ENCODE results near the gene XYLT1. TPM values are rescaled to one million over a fixed set of nuclear protein-coding genes. Genes with fewer than 3 reads are reported as not detected.
A peak's percentile ranks its signal among the peaks of the same experiment; 100 is the strongest.

The XYLT1 gene
- total and polyA plus RNA-seq, 10 of the 15 experiments (the other 5 are each of a cell fraction or from before 2014, with no cell fraction given) = 0.88 to 14.8 (median 5.8) TPM

DNA sequence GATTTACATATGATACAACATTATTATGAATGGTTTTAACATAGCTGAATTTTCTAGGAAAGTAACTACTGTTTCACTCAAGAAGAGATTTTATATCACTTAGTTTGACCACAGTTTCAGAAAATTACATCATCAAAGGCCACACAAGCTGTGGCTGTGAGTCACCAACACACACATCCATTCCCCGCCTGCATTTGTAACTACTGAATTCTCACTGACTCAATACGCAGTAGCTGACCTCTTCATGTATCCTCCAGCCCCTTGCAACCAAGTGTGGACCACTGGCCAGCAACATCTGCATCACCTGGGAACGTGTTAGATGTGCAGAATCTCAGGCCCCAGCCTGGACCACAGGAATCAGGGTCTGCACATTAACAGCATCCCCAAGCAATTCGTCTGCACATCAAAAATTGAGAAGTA is 197.6 kb downstream of the XYLT1 start (continued):
- TF ChIP-seq, protein P1, sequence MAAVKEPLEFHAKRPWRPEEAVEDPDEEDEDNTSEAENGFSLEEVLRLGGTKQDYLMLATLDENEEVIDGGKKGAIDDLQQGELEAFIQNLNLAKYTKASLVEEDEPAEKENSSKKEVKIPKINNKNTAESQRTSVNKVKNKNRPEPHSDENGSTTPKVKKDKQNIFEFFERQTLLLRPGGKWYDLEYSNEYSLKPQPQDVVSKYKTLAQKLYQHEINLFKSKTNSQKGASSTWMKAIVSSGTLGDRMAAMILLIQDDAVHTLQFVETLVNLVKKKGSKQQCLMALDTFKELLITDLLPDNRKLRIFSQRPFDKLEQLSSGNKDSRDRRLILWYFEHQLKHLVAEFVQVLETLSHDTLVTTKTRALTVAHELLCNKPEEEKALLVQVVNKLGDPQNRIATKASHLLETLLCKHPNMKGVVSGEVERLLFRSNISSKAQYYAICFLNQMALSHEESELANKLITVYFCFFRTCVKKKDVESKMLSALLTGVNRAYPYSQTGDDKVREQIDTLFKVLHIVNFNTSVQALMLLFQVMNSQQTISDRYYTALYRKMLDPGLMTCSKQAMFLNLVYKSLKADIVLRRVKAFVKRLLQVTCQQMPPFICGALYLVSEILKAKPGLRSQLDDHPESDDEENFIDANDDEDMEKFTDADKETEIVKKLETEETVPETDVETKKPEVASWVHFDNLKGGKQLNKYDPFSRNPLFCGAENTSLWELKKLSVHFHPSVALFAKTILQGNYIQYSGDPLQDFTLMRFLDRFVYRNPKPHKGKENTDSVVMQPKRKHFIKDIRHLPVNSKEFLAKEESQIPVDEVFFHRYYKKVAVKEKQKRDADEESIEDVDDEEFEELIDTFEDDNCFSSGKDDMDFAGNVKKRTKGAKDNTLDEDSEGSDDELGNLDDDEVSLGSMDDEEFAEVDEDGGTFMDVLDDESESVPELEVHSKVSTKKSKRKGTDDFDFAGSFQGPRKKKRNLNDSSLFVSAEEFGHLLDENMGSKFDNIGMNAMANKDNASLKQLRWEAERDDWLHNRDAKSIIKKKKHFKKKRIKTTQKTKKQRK (IDR thresholded peaks at IDR 0.05; ENCODE audit: low read depth, low read length) = no peak
- no peak for TF ChIP-seq WRNIP1 (IDR thresholded peaks at IDR 0.05; ENCODE audit: borderline replicate concordance, low read depth, low read length)
- no peak for TF ChIP-seq ZNF207 (IDR thresholded peaks at IDR 0.05; ENCODE audit: borderline replicate concordance)
- no peak for TF ChIP-seq PAX8 (IDR thresholded peaks at IDR 0.05)
- peak; percentile 63; the same call in 1 of the 2 replicates for TF ChIP-seq JUND (IDR thresholded peaks at IDR 0.05; ENCODE audit: low read depth, low read length)
- TF ChIP-seq KDM1A (IDR thresholded peaks at IDR 0.05; ENCODE audit: borderline replicate concordance) = no peak
- peak in 1 of 2 experiments; percentile 61; a peak in 1 of 4 replicates for TF ChIP-seq EP300 (IDR thresholded peaks at IDR 0.05; ENCODE audit: borderline replicate concordance in 1 of 2, control insufficient read depth in 1 of 2, low read depth in 2 of 2, low read length in 2 of 2)
- TF ChIP-seq KLF5 (IDR thresholded peaks at IDR 0.05; ENCODE audit: partially characterized antibody) = no peak
- peak; percentile 63 for TF ChIP-seq DPF2 (IDR thresholded peaks at IDR 0.05)
- TF ChIP-seq, protein P2, sequence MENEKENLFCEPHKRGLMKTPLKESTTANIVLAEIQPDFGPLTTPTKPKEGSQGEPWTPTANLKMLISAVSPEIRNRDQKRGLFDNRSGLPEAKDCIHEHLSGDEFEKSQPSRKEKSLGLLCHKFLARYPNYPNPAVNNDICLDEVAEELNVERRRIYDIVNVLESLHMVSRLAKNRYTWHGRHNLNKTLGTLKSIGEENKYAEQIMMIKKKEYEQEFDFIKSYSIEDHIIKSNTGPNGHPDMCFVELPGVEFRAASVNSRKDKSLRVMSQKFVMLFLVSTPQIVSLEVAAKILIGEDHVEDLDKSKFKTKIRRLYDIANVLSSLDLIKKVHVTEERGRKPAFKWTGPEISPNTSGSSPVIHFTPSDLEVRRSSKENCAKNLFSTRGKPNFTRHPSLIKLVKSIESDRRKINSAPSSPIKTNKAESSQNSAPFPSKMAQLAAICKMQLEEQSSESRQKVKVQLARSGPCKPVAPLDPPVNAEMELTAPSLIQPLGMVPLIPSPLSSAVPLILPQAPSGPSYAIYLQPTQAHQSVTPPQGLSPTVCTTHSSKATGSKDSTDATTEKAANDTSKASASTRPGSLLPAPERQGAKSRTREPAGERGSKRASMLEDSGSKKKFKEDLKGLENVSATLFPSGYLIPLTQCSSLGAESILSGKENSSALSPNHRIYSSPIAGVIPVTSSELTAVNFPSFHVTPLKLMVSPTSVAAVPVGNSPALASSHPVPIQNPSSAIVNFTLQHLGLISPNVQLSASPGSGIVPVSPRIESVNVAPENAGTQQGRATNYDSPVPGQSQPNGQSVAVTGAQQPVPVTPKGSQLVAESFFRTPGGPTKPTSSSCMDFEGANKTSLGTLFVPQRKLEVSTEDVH (IDR thresholded peaks at IDR 0.05; ENCODE audit: low read depth, partially characterized antibody) = no peak
- TF ChIP-seq SMC3 (IDR thresholded peaks at IDR 0.05; ENCODE audit: borderline replicate concordance, low read length) = no peak
- TF ChIP-seq, protein P3, sequence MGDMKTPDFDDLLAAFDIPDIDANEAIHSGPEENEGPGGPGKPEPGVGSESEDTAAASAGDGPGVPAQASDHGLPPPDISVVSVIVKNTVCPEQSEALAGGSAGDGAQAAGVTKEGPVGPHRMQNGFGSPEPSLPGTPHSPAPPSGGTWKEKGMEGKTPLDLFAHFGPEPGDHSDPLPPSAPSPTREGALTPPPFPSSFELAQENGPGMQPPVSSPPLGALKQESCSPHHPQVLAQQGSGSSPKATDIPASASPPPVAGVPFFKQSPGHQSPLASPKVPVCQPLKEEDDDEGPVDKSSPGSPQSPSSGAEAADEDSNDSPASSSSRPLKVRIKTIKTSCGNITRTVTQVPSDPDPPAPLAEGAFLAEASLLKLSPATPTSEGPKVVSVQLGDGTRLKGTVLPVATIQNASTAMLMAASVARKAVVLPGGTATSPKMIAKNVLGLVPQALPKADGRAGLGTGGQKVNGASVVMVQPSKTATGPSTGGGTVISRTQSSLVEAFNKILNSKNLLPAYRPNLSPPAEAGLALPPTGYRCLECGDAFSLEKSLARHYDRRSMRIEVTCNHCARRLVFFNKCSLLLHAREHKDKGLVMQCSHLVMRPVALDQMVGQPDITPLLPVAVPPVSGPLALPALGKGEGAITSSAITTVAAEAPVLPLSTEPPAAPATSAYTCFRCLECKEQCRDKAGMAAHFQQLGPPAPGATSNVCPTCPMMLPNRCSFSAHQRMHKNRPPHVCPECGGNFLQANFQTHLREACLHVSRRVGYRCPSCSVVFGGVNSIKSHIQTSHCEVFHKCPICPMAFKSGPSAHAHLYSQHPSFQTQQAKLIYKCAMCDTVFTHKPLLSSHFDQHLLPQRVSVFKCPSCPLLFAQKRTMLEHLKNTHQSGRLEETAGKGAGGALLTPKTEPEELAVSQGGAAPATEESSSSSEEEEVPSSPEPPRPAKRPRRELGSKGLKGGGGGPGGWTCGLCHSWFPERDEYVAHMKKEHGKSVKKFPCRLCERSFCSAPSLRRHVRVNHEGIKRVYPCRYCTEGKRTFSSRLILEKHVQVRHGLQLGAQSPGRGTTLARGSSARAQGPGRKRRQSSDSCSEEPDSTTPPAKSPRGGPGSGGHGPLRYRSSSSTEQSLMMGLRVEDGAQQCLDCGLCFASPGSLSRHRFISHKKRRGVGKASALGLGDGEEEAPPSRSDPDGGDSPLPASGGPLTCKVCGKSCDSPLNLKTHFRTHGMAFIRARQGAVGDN (IDR thresholded peaks at IDR 0.05) = no peak
- 0 out of 2 replicates have a peak, but pooled peaks have one; percentile 24 for TF ChIP-seq TARDBP (IDR thresholded peaks at IDR 0.05; ENCODE audit: borderline replicate concordance)
- TF ChIP-seq NRF1 (conservative IDR thresholded peaks at IDR 0.05; ENCODE audit: low read depth, low read length) = no peak
- TF ChIP-seq RUNX3 (IDR thresholded peaks at IDR 0.05; ENCODE audit: low read length) = peak; percentile 95
- TF ChIP-seq CREB1 (IDR thresholded peaks at IDR 0.05; ENCODE audit: low read depth) = peak; percentile 71
- TF ChIP-seq, protein P4, sequence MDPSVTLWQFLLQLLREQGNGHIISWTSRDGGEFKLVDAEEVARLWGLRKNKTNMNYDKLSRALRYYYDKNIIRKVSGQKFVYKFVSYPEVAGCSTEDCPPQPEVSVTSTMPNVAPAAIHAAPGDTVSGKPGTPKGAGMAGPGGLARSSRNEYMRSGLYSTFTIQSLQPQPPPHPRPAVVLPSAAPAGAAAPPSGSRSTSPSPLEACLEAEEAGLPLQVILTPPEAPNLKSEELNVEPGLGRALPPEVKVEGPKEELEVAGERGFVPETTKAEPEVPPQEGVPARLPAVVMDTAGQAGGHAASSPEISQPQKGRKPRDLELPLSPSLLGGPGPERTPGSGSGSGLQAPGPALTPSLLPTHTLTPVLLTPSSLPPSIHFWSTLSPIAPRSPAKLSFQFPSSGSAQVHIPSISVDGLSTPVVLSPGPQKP (IDR thresholded peaks at IDR 0.05; ENCODE audit: low read depth, low read length) = no peak
- peak; percentile 95 for TF ChIP-seq ATF7 (IDR thresholded peaks at IDR 0.05; ENCODE audit: low read depth)
- TF ChIP-seq NR2C1 (IDR thresholded peaks at IDR 0.05) = no peak
- TF ChIP-seq NFIC (IDR thresholded peaks at IDR 0.05; ENCODE audit: low read depth, low read length) = peak; percentile 44; the same call in 1 of the 2 replicates
- TF ChIP-seq RB1 (IDR thresholded peaks at IDR 0.05; ENCODE audit: borderline replicate concordance) = no peak

All from GM12878 (cell line).